ENCODE results near the gene NUP205. TPM values are rescaled to one million over a fixed set of nuclear protein-coding genes. Genes with fewer than 3 reads are reported as not detected.
A peak's percentile ranks its signal among the peaks of the same experiment; 100 is the strongest.

NUP205 gene
- total RNA-seq = 15.7 TPM
- long read RNA-seq, full-length matches to known transcripts = 1 of 4 reads
- long read RNA-seq, partial matches to known transcripts = 2 of 4 reads
- long read RNA-seq, other reads (novel, unspliced or antisense) = 1 of 4 reads

- peak; percentile 87 for DNase-seq (ENCODE audit: low spot score)
- intact Hi-C loops (cut with DNase I) = loop anchor here (1.0 to 10.0 kb wide), 3 partner anchors 47 to 276 kb away; partner anchors contain the start of gene CNOT4
These were observed at the start of gene NUP205 for GRCh38 chr7:135557455-135558336. Gene NUP205, plus strand, starts transcription at chr7:135557917. Its CDS starts 28 bp downstream, at chr7:135557945.

- DNase-seq (ENCODE audit: low spot score) = no peak
- intact Hi-C loops (cut with DNase I) = no loop called here
These were observed 48.7 kb upstream of the NUP205 start for GRCh38 chr7:135508883-135509588.

- intact Hi-C loops (cut with DNase I) = no loop called here
- DNase-seq (ENCODE audit: low spot score) = no peak
These were observed 48.2 kb upstream of the NUP205 start for GRCh38 chr7:135509589-135509838.

GRCh38 chr7:135509839-135510591 lies 47.7 kb upstream of the NUP205 start, which contains the start of gene CNOT4:
Gene CNOT4, minus strand, starts transcription at chr7:135510102. Its CDS starts 71,771 bp downstream, at chr7:135438331.
- DNase-seq (ENCODE audit: low spot score) = peak; percentile 98
- intact Hi-C loops (cut with DNase I) = loop anchor here (2.0 kb wide), 1 partner anchor 47 kb away; the partner anchor contains the start of gene NUP205

GRCh38 chr7:135510592-135511183 lies 47.0 kb upstream of the NUP205 start:
- DNase-seq (ENCODE audit: low spot score) = no peak
- intact Hi-C loops (cut with DNase I) = loop anchor here (2.0 kb wide), 1 partner anchor 46 kb away; the partner anchor contains the start of gene NUP205

GRCh38 chr7:135512135-135512887 lies 45.4 kb upstream of the NUP205 start:
- intact Hi-C loops (cut with DNase I) = loop anchor here (2.0 kb wide), 1 partner anchor 232 kb away; no protein-coding TSS in a partner anchor
- no peak for DNase-seq (ENCODE audit: low spot score)

- intact Hi-C loops (cut with DNase I) = no loop called here
- no peak for DNase-seq (ENCODE audit: low spot score)
These were observed 42.9 kb upstream of the NUP205 start for GRCh38 chr7:135514856-135515255.

- no peak for DNase-seq (ENCODE audit: low spot score)
- intact Hi-C loops (cut with DNase I) = no loop called here
These were observed 40.7 kb upstream of the NUP205 start for GRCh38 chr7:135517060-135517459.

GRCh38 chr7:135518748-135519147 lies 39.0 kb upstream of the NUP205 start:
- DNase-seq (ENCODE audit: low spot score) = no peak
- intact Hi-C loops (cut with DNase I) = no loop called here

GRCh38 chr7:135519233-135519688 lies 38.5 kb upstream of the NUP205 start:
- DNase-seq (ENCODE audit: low spot score) = no peak
- intact Hi-C loops (cut with DNase I) = no loop called here

GRCh38 chr7:135519871-135520270 lies 37.8 kb upstream of the NUP205 start:
- DNase-seq (ENCODE audit: low spot score) = no peak
- intact Hi-C loops (cut with DNase I) = no loop called here

GRCh38 chr7:135522509-135522908 lies 35.2 kb upstream of the NUP205 start:
- no peak for DNase-seq (ENCODE audit: low spot score)
- intact Hi-C loops (cut with DNase I) = no loop called here

GRCh38 chr7:135523146-135523545 lies 34.6 kb upstream of the NUP205 start:
- no peak for DNase-seq (ENCODE audit: low spot score)
- intact Hi-C loops (cut with DNase I) = no loop called here

GRCh38 chr7:135525426-135525825 lies 32.3 kb upstream of the NUP205 start:
- intact Hi-C loops (cut with DNase I) = no loop called here
- no peak for DNase-seq (ENCODE audit: low spot score)

GRCh38 chr7:135527025-135527424 lies 30.7 kb upstream of the NUP205 start:
- DNase-seq (ENCODE audit: low spot score) = no peak
- intact Hi-C loops (cut with DNase I) = no loop called here

- no peak for DNase-seq (ENCODE audit: low spot score)
- intact Hi-C loops (cut with DNase I) = no loop called here
These were observed 21.6 kb upstream of the NUP205 start for GRCh38 chr7:135536150-135536549.

GRCh38 chr7:135537453-135537852 lies 20.3 kb upstream of the NUP205 start:
- intact Hi-C loops (cut with DNase I) = no loop called here
- DNase-seq (ENCODE audit: low spot score) = no peak

- intact Hi-C loops (cut with DNase I) = no loop called here
- DNase-seq (ENCODE audit: low spot score) = no peak
These were observed 19.8 kb upstream of the NUP205 start for GRCh38 chr7:135537905-135538304.

GRCh38 chr7:135538376-135538775 lies 19.3 kb upstream of the NUP205 start:
- intact Hi-C loops (cut with DNase I) = no loop called here
- DNase-seq (ENCODE audit: low spot score) = no peak
